HUES64 (cell line): ENCODE data around the gene PPIL6.

ENCODE experiments used
- H3K27ac ChIP-seq: 2 replicates; pipeline ENCODE4 v1.7.0; 2013; ENCODE audit warnings: low read depth, low read length, inconsistent platforms
- H3K27me3 ChIP-seq: 2 replicates; pipeline ENCODE4 v1.6.1; 2013; ENCODE audit warnings: mild to moderate bottlenecking, low read length; ENCODE audit not compliant: insufficient read depth
- H3K36me3 ChIP-seq: 2 replicates; pipeline ENCODE4 v1.6.1; 2013; ENCODE audit warnings: mild to moderate bottlenecking, low read length; ENCODE audit not compliant: insufficient read depth
- H3K4me1 ChIP-seq: 2 replicates; pipeline ENCODE4 v1.6.1; 2013; ENCODE audit warnings: mild to moderate bottlenecking, low read length, moderate library complexity; ENCODE audit not compliant: insufficient read depth
- H3K4me3 ChIP-seq: 2 replicates; pipeline ENCODE4 v1.5.1; 2013; ENCODE audit warnings: mild to moderate bottlenecking, low read length, moderate library complexity
- H3K9ac ChIP-seq: 2 replicates; pipeline ENCODE4 v1.6.1; 2013; ENCODE audit warnings: mild to moderate bottlenecking, low read depth, low read length
- H3K9me3 ChIP-seq: 2 replicates; pipeline ENCODE4 v1.6.1; 2013; ENCODE audit warnings: low read depth, low read length; ENCODE audit not compliant: insufficient read depth
- WGBS: fragments of 150-250, 120-280 bp; methylation state at CpG from one replicate; pipeline ENCODE4 v1.1.7; 2013; ENCODE audit warnings: missing lambda C conversion rate; 5-methylcytosine and 5-hydroxymethylcytosine counted together

The PPIL6 gene

DNA sequence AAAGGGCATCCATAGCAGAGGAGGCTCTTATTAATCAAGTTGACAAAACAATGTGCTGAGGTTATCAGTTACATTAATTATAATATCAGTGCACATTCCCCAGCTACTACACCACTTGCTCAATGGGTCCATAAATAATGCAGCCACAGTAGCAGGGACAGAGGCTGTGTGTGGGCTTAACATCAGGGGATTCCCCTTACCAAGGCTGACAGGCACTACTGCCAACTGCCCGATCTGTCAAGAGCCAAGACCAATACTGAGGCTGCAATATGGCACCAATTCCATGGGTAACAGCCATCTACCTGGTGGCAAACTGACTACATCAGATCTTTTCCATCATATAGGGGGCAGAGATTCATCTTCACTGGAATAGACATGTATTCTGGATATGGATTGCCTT lies 80.1 kb downstream of the PPIL6 start:
- Histone ChIP-seq H3K9me3 (peaks cover 20% of the 10 kb centered on the region; the same call in 1 of the 2 replicates), H3K9ac (no peak overlapping the region), H3K36me3 (peaks cover 76% of the 10 kb centered on the region), H3K27ac (no peak overlapping the region), H3K4me3 (no peak overlapping the region), H3K27me3 (no peaks in the 10 kb centered on the region), H3K4me1 (no peaks in the 10 kb centered on the region)
- 93% methylated on average over 1 of the region's 1 CpG for WGBS

DNA sequence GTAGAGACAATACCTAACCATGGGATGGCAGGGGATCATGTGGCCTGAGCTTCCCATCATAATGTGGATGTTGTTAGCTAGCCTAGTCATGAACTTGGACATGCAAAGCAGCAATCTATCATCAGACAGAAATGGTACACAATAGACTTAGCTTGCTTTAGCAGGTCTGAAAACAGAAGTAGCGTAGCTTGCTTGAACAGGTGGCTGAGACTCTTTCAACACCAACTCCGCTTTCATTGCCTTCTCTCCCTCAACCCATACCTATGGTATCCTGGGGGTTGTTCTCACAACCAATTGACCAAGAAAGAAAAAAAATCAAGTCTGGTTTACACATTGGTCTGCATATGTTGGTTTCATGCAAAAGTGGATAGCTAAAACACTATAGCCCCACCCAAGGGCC lies 81.2 kb downstream of the PPIL6 start:
- 93% methylated on average over 2 of the region's 2 CpGs for WGBS
- Histone ChIP-seq H3K36me3 (peaks cover 72% of the 10 kb centered on the region), H3K4me3 (no peak overlapping the region)

DNA sequence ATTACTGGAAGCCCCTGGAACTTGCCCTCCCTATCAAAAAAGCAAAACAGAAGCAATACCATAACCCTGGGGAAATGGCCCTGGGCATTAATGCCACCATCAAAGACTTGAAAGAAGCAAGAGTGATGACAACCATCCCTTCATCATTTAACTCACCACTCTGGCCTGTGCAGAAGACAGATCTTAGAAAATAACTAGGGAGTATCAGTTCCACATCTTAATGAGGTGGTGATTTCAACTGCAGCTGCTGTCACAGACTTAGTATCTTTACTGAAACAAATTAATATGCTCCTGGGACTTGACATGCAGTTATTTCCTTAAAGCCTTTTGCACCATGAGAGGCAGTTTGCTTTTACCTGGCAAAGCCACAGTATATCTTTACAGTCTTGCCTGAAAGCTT lies 82.2 kb downstream of the PPIL6 start:
- Histone ChIP-seq H3K36me3 (peaks cover 67% of the 10 kb centered on the region), H3K4me1 (no peaks in the 10 kb centered on the region), H3K4me3 (no peak overlapping the region), H3K9me3 (peaks cover 20% of the 10 kb centered on the region; the same call in 1 of the 2 replicates), H3K27ac (no peak overlapping the region), H3K9ac (no peak overlapping the region), H3K27me3 (no peaks in the 10 kb centered on the region)

More for the DNA sequence above, 81.2 kb downstream of the PPIL6 start:
- H3K9me3 ChIP-seq, result peaks cover 20% of the 10 kb centered on the region; the same call in 1 of the 2 replicates
- no peak overlapping the region for H3K9ac ChIP-seq
- no peaks in the 10 kb centered on the region for H3K27me3 ChIP-seq
- H3K27ac ChIP-seq, result no peak overlapping the region
- no peaks in the 10 kb centered on the region for H3K4me1 ChIP-seq

DNA sequence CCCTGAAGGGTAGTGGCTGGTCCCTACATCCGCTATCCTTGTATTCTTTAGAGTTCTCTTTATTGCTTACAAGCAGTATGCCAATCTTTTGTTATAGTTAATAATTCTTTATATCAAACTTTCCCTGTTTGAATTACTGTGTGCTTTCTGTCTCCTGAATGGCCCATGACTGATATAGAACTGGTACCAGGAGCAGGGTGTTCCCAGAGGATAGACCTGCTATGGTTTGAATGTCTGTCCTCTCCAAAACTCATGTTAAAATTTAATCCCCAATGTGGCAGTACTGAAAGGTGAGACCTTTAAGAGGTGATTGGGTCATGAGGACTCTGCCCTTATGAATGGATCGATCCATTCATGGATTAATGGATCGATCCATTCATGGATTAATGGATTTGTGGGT lies 84.2 kb downstream of the PPIL6 start:
- H3K27me3 ChIP-seq, result no peaks in the 10 kb centered on the region
- no peaks in the 10 kb centered on the region for H3K4me1 ChIP-seq
- no peak overlapping the region for H3K9ac ChIP-seq
- H3K36me3 ChIP-seq, result peaks cover 53% of the 10 kb centered on the region
- WGBS, result 96% methylated on average over 2 of the region's 3 CpGs
- no peak overlapping the region for H3K4me3 ChIP-seq
- no peak overlapping the region for H3K27ac ChIP-seq
- H3K9me3 ChIP-seq, result peaks cover 20% of the 10 kb centered on the region; the same call in 1 of the 2 replicates

DNA sequence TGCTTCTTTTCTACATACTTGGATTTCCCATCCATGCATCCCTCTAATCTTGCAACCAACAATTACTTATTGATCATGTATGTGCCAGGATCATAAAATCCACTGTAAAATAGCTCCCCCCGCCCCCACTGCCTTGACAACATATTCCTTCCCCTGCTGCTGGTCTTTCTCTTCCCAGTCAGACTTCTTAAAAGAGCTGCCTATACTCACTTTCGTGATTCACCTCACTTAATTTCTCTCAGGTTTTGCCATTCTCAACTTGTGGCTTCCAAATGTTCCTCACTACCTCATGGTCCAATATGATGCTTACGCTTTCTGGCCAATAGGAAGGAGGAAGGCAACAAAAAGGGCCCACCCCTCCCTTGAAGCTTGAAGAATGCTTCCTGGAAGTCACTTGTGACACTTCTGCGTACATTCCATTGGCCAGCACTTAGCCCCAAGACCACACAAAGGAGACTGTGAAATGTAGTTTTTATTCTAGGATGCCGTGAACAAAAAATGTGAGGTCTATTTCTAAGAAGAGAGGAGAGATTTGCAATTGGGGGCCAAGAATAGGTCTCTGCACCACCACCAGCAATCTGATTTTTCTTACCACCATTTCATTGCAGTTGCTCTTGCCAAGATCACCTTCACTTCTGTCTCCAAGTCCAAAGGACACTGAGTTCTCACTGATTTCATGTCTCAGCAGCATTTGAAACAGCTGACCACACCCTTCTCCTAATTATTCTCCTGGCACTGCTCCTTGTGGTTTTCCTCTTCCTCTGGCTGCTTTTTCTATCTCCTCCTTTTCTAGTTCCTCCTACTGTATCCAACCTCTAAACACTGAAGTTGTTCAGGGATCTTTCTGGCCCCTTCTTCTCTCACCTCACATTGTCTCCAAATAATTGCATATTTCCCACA lies 88.9 kb downstream of the PPIL6 start:
- Histone ChIP-seq H3K9ac (no peak overlapping the region), H3K4me3 (no peak overlapping the region), H3K36me3 (peaks cover 12% of the 10 kb centered on the region; the same call in 1 of the 2 replicates), H3K27ac (no peak overlapping the region), H3K27me3 (no peaks in the 10 kb centered on the region), H3K4me1 (no peaks in the 10 kb centered on the region), H3K9me3 (peaks cover 7% of the 10 kb centered on the region; the same call in 1 of the 2 replicates)
- WGBS, result 94% methylated on average over 5 of the region's 5 CpGs

DNA sequence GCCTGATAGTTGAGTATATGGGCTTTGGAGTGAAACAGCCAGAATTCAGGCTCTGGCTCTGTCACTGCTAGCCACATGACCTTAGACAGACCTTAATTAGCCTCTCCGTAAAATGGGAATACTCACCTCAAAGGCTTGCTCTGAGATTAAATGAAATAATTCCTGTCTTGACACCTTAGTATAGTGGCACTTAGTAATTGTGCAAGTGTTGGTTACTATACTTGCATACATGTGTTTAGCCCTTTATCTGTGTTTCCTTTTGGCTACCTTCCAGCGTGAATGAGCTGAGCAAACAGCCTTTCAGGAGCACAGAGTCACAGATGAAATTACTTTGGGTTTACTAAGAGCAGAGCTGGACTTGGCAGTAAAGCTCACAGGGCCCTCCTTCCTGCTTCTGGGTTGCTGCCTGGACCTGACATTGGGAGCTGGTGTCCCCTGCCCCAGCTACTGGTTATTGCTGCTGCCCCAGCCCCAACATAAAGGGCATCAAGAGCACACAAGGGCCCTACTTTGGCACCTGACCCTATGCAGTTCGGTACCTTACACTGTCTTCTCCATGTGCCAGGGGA lies 90.9 kb downstream of the PPIL6 start:
- Histone ChIP-seq H3K36me3 (no peaks in the 10 kb centered on the region), H3K4me1 (no peaks in the 10 kb centered on the region), H3K9ac (no peak overlapping the region), H3K27ac (no peak overlapping the region), H3K9me3 (no peaks in the 10 kb centered on the region), H3K4me3 (no peak overlapping the region), H3K27me3 (no peaks in the 10 kb centered on the region)
- 94% methylated on average over 3 of the region's 3 CpGs for WGBS

DNA sequence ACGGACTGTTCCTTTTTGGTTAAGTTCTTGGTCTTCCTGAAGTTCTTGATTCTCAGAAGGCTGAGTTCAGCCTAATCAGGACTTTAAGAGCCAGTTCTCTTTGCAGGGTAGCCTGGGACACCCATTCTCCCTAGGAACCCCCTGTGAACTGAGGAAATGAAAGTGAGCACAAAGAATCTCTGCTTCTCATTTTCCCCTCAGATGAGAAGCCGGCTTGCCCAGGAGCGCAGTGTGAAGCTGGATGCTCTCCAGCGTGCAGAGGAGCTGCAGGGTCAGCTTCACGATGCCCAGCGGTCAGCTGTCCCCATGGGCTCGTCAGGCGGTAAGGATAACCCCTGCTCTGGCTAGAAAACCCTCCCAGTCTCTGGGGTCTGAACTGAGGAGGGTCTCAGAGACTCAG lies 92.2 kb downstream of the PPIL6 start:
- H3K9ac ChIP-seq, result no peak overlapping the region
- H3K27me3 ChIP-seq, result no peaks in the 10 kb centered on the region
- no peaks in the 10 kb centered on the region for H3K9me3 ChIP-seq
- H3K27ac ChIP-seq, result no peak overlapping the region
- H3K4me3 ChIP-seq, result no peak overlapping the region
- no peaks in the 10 kb centered on the region for H3K36me3 ChIP-seq
- WGBS, result 93% methylated on average over 8 of the region's 8 CpGs
- H3K4me1 ChIP-seq, result no peaks in the 10 kb centered on the region; the same call in 1 of the 2 replicates

DNA sequence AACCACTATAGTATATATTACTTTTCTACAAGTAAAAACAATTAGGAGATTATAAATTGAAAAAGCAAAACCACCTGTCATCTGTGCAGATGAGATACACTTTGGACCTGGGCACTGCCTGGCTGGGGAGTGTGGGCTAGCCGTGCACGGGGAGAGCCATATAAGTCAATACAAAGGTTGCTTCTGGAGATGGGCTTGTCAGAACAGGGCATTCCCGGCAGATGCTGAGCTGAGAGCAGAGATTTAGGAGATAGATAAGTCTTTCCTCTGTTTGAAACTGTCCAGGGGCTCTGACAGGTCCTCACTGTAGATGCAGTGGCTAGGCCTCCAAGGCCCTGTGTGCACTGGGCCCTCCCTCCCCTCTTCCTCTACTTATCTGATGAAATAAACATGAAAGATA lies 92.6 kb downstream of the PPIL6 start:
- no peak overlapping the region for H3K9ac ChIP-seq
- no peak overlapping the region for H3K27ac ChIP-seq
- no peaks in the 10 kb centered on the region for H3K36me3 ChIP-seq
- no peak overlapping the region for H3K4me3 ChIP-seq
- H3K27me3 ChIP-seq, result no peaks in the 10 kb centered on the region
- H3K4me1 ChIP-seq, result no peaks in the 10 kb centered on the region; the same call in 1 of the 2 replicates
- 92% methylated on average over 3 of the region's 3 CpGs for WGBS
- H3K9me3 ChIP-seq, result no peaks in the 10 kb centered on the region

DNA sequence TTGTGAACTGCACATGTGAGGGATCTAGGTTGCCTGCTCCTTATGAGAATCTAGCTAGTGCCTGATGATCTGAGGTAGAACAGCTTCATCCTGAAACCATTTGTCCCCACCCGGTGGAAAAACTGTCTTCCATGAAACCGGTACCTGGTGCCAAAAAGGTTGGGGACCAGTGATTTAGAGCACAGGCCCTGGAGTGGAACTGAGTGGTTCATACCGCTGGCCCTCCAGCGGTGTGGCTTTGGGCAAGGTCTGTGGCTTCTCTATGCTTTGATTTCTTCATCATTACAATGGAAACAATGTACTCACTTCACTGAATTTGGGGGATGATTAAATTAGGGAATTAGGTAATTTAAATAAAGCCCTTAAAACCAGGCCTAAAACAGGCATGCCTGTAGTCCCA lies 94.4 kb downstream of the PPIL6 start:
- no peaks in the 10 kb centered on the region for H3K27me3 ChIP-seq
- no peaks in the 10 kb centered on the region; the same call in 1 of the 2 replicates for H3K4me1 ChIP-seq
- no peak overlapping the region for H3K4me3 ChIP-seq
- no peak overlapping the region for H3K27ac ChIP-seq
- H3K36me3 ChIP-seq, result no peaks in the 10 kb centered on the region
- H3K9me3 ChIP-seq, result no peaks in the 10 kb centered on the region
- no peak overlapping the region for H3K9ac ChIP-seq
- 95% methylated on average over 4 of the region's 4 CpGs for WGBS

DNA sequence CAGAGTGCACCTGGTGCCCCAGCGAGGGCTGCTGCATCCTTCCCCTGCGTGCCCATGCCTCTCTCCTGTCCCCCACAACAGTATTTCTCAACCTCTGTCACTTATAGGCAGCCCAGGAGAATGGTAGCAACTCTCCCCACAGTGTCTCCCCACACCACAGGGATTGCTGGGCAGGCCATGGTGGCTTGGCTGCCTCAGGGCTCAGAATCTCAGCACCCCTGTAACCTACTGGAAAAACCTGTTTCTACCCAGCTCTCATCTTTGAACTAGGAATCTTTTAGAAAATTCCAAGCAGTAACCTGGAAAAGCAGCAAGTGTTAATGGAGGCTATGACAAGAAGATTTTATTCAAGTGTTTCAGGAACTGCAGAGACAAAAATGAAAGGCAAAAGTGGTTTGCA lies 96.2 kb downstream of the PPIL6 start:
- Histone ChIP-seq H3K36me3 (no peaks in the 10 kb centered on the region), H3K4me1 (no peaks in the 10 kb centered on the region; the same call in 1 of the 2 replicates), H3K9me3 (no peaks in the 10 kb centered on the region), H3K27ac (no peak overlapping the region), H3K27me3 (no peaks in the 10 kb centered on the region), H3K4me3 (no peak overlapping the region), H3K9ac (no peak overlapping the region)
- WGBS, result 90% methylated on average over 2 of the region's 2 CpGs

DNA sequence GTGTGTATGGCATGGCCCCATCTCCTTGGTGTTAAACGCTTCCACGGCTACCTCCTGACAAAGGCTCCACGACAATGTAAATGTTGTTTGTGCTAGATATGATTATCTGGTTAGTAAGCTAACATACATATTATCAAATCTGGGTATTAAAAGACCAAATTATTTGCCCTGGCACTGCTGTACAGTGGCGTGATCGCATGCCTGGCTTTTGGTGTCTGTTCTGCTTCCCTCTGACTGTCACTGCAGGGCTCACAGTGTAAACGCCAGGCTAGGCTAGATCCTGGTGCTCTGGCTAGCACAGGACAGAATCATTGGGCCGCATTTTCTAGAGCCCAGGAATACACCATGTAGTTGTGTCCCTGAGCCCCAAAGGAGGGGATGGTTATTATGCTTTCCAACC lies 96.9 kb downstream of the PPIL6 start:
- Histone ChIP-seq H3K9me3 (no peaks in the 10 kb centered on the region), H3K4me3 (no peak overlapping the region), H3K36me3 (no peaks in the 10 kb centered on the region), H3K27ac (no peak overlapping the region), H3K4me1 (no peaks in the 10 kb centered on the region; the same call in 1 of the 2 replicates), H3K9ac (no peak overlapping the region), H3K27me3 (no peaks in the 10 kb centered on the region)
- WGBS, result 96% methylated on average over 7 of the region's 7 CpGs
